Psoas muscle (tissue), 8 donors: ENCODE measurements around the gene TCF12. TPM values are rescaled to one million over a fixed set of nuclear protein-coding genes. Genes with fewer than 3 reads are reported as not detected.

Experiments
- ATAC-seq, 4 donors: fragments of 200-7000 bp; cut with Tn5 transposase; one replicate each; pipeline ENCODE4 v1.9.1; 2020; ENCODE audit warnings: moderate library complexity in 3 of 4, mild to moderate bottlenecking in 2 of 4
- DNase-seq, 2 donors: peaks; one replicate each; pipeline ENCODE4 v3.0.0-alpha.2; 2020
- H3K27ac ChIP-seq: fragments of 200-600 bp; one replicate; pipeline ENCODE4 v1.8.0; 2022
- H3K27me3 ChIP-seq, 3 donors: fragments of 200-600 bp in 1 of 3; one replicate each; pipeline versions ENCODE4 v1.6.1 to v1.8.0; 2013 to 2022; ENCODE audit warnings: low read length in 2 of 3, mild to moderate bottlenecking in 2 of 3, moderate library complexity in 1 of 3; ENCODE audit not compliant: insufficient read depth in 3 of 3
- H3K36me3 ChIP-seq, 2 donors: fragments of 200-600 bp in 1 of 2; one replicate each; pipeline versions ENCODE4 v1.6.1 to v1.8.0; 2013 to 2022; ENCODE audit warnings: low read depth in 1 of 2, mild to moderate bottlenecking in 1 of 2, moderate library complexity in 1 of 2; ENCODE audit not compliant: insufficient read depth in 1 of 2
- H3K4me1 ChIP-seq: fragments of 200-600 bp; one replicate; pipeline ENCODE4 v1.8.0; 2022
- H3K4me3 ChIP-seq: fragments of 200-600 bp; one replicate; pipeline ENCODE4 v1.8.0; 2022; ENCODE audit warnings: mild to moderate bottlenecking
- H3K9me3 ChIP-seq: fragments of 200-600 bp; one replicate; pipeline ENCODE4 v1.8.0; 2022
- WGBS, 3 donors: extraction: QIAGEN DNeasy Blood & Tissue Kit; methylation state at CpG; one replicate each; pipeline versions ENCODE4 v1.1.6 to v1.1.7; 2013; 5-methylcytosine and 5-hydroxymethylcytosine counted together
- intact Hi-C, 2 donors: fragments of 100-400 bp; cut with DNase I; formaldehyde crosslinking; loops; one replicate each; pipeline versions ENCODE4 v1.11.0 to v1.14.2; 2022
- polyA plus RNA-seq, 3 donors: library from polyadenylated mRNA; stranded (reverse); fragments of 200-250 nt; gene quantifications; one replicate each; pipeline ENCODE4 v1.2.3, GENCODE V29; 2013
- total RNA-seq, 4 donors: library from RNA; stranded (reverse); fragmentation: NEBNext Ultra II Directional in 2 of 4; extraction: Animal tissue kit (Norgen Biotek cat#: 25700) in 2 of 4; gene quantifications; one replicate each; pipeline versions ENCODE4 v1.2.1 to v1.2.4, GENCODE V29; 2021 to 2023
- TF ChIP-seq, protein P1 (sequence below): fragments of 200-600 bp; IDR thresholded peaks from one replicate; pipeline ENCODE4 v1.8.0; 2022; ENCODE audit warnings: antibody characterized with exemption
- donor health status: healthy with polysubstance abuse.
- donor health status: DM: no; HTN: no; CAD: no; lungs with moderate emphysema.
- donor health status: Bipolar disorder and iron deficiency.
- donor health status: healthy.
- donor health status: DM: yes; HTN: yes; CAD: no.
- donor health status: DM: no; HTN: no; CAD: no.
- donor health status: DM: no; HTN: no; CAD: no.
- donor health status: DM: yes; HTN: yes; CAD: no.

Gene TCF12
- total and polyA plus RNA-seq, 7 donors, result 10.5 to 53.1 (median 30.5) TPM

DNA sequence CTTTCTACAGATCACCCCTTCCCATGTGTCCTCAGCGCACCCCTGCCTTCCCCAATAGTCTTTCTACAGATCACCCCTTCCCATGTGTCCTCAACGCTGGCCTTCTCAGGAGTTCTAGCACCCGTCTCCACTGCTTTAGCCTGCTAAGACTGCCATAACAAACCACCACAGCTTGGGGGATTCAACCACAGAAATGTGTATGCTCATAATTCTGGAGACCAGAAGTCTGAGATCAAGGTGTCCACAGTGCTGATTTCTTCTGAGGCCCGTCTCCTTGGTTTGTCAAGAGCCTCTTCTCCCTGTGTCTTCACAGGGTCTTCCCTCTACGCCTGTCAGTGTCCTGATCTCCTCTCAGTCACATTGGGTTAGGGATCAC is 389.7 kb downstream of the TCF12 start:
- DNase-seq (no peak), ATAC-seq (no peak)
- WGBS, 3 donors, result 95 to 96% (median 96%) methylated on average over 5 of the region's 5 CpGs
- TF ChIP-seq, protein P1, sequence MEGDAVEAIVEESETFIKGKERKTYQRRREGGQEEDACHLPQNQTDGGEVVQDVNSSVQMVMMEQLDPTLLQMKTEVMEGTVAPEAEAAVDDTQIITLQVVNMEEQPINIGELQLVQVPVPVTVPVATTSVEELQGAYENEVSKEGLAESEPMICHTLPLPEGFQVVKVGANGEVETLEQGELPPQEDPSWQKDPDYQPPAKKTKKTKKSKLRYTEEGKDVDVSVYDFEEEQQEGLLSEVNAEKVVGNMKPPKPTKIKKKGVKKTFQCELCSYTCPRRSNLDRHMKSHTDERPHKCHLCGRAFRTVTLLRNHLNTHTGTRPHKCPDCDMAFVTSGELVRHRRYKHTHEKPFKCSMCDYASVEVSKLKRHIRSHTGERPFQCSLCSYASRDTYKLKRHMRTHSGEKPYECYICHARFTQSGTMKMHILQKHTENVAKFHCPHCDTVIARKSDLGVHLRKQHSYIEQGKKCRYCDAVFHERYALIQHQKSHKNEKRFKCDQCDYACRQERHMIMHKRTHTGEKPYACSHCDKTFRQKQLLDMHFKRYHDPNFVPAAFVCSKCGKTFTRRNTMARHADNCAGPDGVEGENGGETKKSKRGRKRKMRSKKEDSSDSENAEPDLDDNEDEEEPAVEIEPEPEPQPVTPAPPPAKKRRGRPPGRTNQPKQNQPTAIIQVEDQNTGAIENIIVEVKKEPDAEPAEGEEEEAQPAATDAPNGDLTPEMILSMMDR, result no peak
- Histone ChIP-seq H3K4me3 (no peak overlapping the region), H3K9me3 (no peaks in the 10 kb centered on the region), H3K4me1 (peaks cover 9% of the 10 kb centered on the region), H3K27ac (no peak overlapping the region), H3K27me3 (no peaks in the 10 kb centered on the region), H3K36me3 (no peaks in the 10 kb centered on the region)
- intact Hi-C loops, result loop anchor here (5.0 to 10.0 kb wide), 4 partner anchors 161 to 486 kb away; partner anchors contain the start of gene TCF12 (in 1 of the 2)

DNA sequence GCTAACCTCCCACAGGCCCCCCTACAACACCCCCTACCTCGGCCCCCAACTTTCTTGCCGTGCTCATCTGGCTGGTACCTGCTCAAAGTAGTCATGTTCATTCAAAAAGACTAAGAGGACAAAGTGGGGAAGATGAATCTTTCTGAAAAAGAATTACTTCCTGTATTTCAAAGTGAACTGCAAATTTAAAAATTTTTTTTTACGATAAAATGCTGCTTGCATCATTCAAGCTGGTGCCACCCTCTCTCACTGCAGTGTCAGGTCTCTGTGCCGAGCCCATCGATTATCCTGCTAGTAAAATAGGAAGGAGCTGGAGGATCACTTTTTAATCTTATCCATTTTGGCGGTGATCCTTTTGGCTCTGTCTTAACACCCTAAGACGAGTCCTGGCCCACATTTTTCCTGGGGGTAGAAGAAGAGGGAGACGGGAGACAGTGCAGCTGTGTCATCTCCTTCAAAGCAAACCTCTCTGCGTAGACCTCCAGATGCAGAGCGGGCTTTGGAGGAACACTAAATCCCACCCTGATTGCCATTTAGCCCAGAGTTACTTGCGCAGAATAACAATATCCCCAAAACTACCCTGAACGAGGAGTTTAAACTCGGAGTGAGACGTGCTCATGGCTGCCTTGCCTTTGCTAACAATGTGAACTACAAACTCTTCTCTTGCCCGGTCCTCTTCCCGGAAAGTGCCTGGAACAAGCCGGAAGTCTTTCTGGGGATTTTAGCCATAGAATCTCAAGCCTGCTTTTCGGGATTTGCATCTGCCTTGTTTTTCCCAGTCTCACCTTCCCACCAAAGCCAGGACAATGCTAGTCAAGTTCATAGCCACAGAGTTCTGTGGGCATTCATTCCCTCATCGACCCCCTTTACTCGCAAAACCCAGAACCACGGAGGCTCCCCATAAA is 391.7 kb downstream of the TCF12 start:
- TF ChIP-seq, protein P1, result no peak
- DNase-seq (no peak), ATAC-seq (no peak)
- H3K27ac ChIP-seq, result no peak overlapping the region
- H3K27me3 ChIP-seq, result no peaks in the 10 kb centered on the region
- H3K4me1 ChIP-seq, result peaks cover 9% of the 10 kb centered on the region
- 70 to 79% (median 73%) methylated on average over 21 of the region's 21 CpGs for WGBS, 3 donors
- H3K9me3 ChIP-seq, result no peaks in the 10 kb centered on the region
- H3K36me3 ChIP-seq, result no peaks in the 10 kb centered on the region
- H3K4me3 ChIP-seq, result no peak overlapping the region
- intact Hi-C loops, result loop anchor here (5.0 to 10.0 kb wide), 4 partner anchors 163 to 488 kb away; partner anchors contain the start of gene TCF12 (in 1 of the 2)

DNA sequence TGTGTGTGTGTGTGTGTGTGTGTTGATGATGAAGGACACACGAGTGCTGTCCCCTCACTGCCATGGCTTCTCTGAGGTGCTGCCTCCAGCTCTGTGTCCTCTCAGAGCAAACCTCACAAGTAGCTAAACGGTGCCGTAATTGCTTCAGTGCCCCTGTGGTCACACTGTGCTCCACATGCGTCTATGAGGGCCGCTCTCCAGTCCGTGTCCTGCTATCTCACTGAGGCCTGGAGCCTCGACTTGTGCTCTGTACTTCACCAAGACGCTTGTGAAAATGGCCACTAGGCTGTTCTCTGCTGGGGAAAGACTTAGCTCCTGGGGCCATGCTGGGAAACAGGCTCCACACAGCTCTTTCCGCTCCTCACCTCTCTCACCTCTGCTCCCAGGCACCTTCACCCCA is 392.4 kb downstream of the TCF12 start:
- DNase-seq (no peak), ATAC-seq (no peak)
- TF ChIP-seq, protein P1, result no peak
- H3K36me3 ChIP-seq, result no peaks in the 10 kb centered on the region
- no peak overlapping the region for H3K4me3 ChIP-seq
- H3K9me3 ChIP-seq, result no peaks in the 10 kb centered on the region
- no peak overlapping the region for H3K27ac ChIP-seq
- H3K4me1 ChIP-seq, result peaks cover 9% of the 10 kb centered on the region
- no peaks in the 10 kb centered on the region for H3K27me3 ChIP-seq
- WGBS, 3 donors, result 87 to 93% (median 88%) methylated on average over 9 of the region's 9 CpGs
- intact Hi-C loops, result no loop called here

DNA sequence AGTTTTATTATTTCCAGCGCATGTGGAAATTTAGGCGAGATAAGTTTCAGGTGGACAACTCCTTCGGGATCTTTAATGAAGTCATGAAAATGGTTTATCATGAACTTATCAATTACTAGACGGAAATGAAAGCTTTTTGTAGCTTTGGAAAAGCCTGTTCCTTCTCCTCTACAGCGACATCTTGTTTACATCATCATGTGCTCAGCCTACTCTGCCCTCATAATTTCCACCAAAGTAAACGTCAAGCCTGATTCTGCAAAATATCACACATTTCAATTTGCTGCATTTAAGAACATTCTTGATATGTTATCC is 393.5 kb downstream of the TCF12 start:
- 96% methylated on average over 6 of the region's 6 CpGs for WGBS, 3 donors
- H3K27ac ChIP-seq, result no peak overlapping the region

More for the DNA sequence above, 393.5 kb downstream of the TCF12 start:
- peaks cover 6% of the 10 kb centered on the region for H3K4me1 ChIP-seq
- TF ChIP-seq, protein P1, result no peak
- no peaks in the 10 kb centered on the region for H3K27me3 ChIP-seq
- intact Hi-C loops, result no loop called here
- H3K4me3 ChIP-seq, result no peak overlapping the region
- H3K9me3 ChIP-seq, result no peaks in the 10 kb centered on the region
- ATAC-seq (no peak), DNase-seq (no peak)
- H3K36me3 ChIP-seq, result no peaks in the 10 kb centered on the region
